Endothelial cell of umbilical vein (primary cell): ENCODE data around the gene IWS1. TPM values are rescaled to one million over a fixed set of nuclear protein-coding genes. Genes with fewer than 3 reads are reported as not detected.

Source experiments
- BruUV-seq: library from RNA; stranded (reverse); fragments of 400-500 nt; replicated peaks from 2 replicates; lab custom pipeline; 2021; lab: Mats Ljungman, UMichigan
- CTCF ChIA-PET: fragments of 300-600, 350-600 bp; sonication (Branson Sonifier 250); formaldehyde crosslinking; loops from one replicate; lab custom pipeline; 2021; ENCODE audit warnings: antibody characterized with exemption, inconsistent platforms; lab: Charles Lee
- POLR2A ChIA-PET: fragments of 300-600, 350-600 bp; sonication (Branson Sonifier 250); formaldehyde crosslinking; loops from one replicate; lab custom pipeline; 2021; ENCODE audit warnings: antibody characterized with exemption, inconsistent platforms; lab: Charles Lee
- DNase-seq: peaks from one replicate; pipeline ENCODE4 v3.0.0-alpha.2; 2011; ENCODE audit warnings: low read depth, low spot score
- FAIRE-seq: peaks from 2 replicates; lab custom pipeline; 2011; peaks lifted over from hg19 to GRCh38; lab: Jason Lieb, UNC
- H2AFZ ChIP-seq: 2 replicates; pipeline ENCODE4 v1.6.0; 2012; ENCODE audit warnings: low read depth, low read length, control low read depth, inconsistent platforms
- H3K27ac ChIP-seq: 2 replicates; pipeline ENCODE4 v1.5.1; 2011; ENCODE audit warnings: low read depth, mild to moderate bottlenecking, control low read depth, low read length, moderate library complexity; ENCODE audit not compliant: insufficient read depth
- H3K27me3 ChIP-seq, 2 experiments: 2 replicates each; pipeline versions ENCODE4 v1.6.0 to v1.6.1; 2011; ENCODE audit warnings: low read length in 2 of 2, mixed read lengths in 1 of 2; ENCODE audit not compliant: control insufficient read depth in 2 of 2, insufficient read depth in 2 of 2
- H3K36me3 ChIP-seq, 2 experiments: 2 replicates in 1 of 2; 3 replicates in 1 of 2; pipeline ENCODE4 v1.5.1; 2011; ENCODE audit warnings: low read length in 2 of 2, mild to moderate bottlenecking in 1 of 2, moderate library complexity in 1 of 2; ENCODE audit not compliant: control insufficient read depth in 2 of 2, insufficient read depth in 2 of 2; ENCODE audit errors: extremely low read depth in 1 of 2
- H3K4me1 ChIP-seq: 3 replicates; pipeline ENCODE4 v1.5.1; 2011; ENCODE audit warnings: mild to moderate bottlenecking, low read length; ENCODE audit not compliant: control insufficient read depth, insufficient read depth; ENCODE audit errors: extremely low read depth
- H3K4me2 ChIP-seq: 2 replicates; pipeline ENCODE4 v1.6.1; 2011; ENCODE audit warnings: low read length, control low read depth, mixed read lengths; ENCODE audit not compliant: insufficient read depth
- H3K4me3 ChIP-seq, 3 experiments: fragments of 200-600 bp in 1 of 3; sonication (generic), shearing (Covaris generic) in 1 of 3; replicated peaks in 1 of 3; 2 replicates each; pipeline ENCODE4 v1.5.1; 2011 to 2016; ENCODE audit warnings: control low read depth in 3 of 3, low read length in 3 of 3, mild to moderate bottlenecking in 2 of 3, inconsistent platforms in 1 of 3, low read depth in 1 of 3, moderate library complexity in 1 of 3; ENCODE audit not compliant: insufficient read depth in 1 of 3
- H3K79me2 ChIP-seq: 2 replicates; pipeline ENCODE4 v1.6.0; 2012; ENCODE audit warnings: low read length, inconsistent platforms; ENCODE audit not compliant: control insufficient read depth, insufficient read depth
- H3K9ac ChIP-seq: replicated peaks from 2 replicates; pipeline ENCODE3; 2011; ENCODE audit warnings: low read length, control low read depth; ENCODE audit not compliant: insufficient read depth; ENCODE audit errors: extremely low read depth
- H3K9me1 ChIP-seq: replicated peaks from 3 replicates; pipeline ENCODE4 v1.6.0; 2011; ENCODE audit warnings: mild to moderate bottlenecking, low read length; ENCODE audit not compliant: control insufficient read depth, insufficient read depth; ENCODE audit errors: extremely low read depth
- H3K9me3 ChIP-seq: replicated peaks from 2 replicates; pipeline ENCODE4 v1.5.1; 2012; ENCODE audit warnings: low read length, inconsistent platforms; ENCODE audit not compliant: control insufficient read depth, insufficient read depth
- H4K20me1 ChIP-seq: replicated peaks from 2 replicates; pipeline ENCODE3; 2011; ENCODE audit warnings: mild to moderate bottlenecking, low read length; ENCODE audit not compliant: control insufficient read depth, insufficient read depth; ENCODE audit errors: extremely low read depth
- CTCF ChIP-seq, 2 donors: IDR thresholded peaks; 1 replicate in 1 of 2; 2 replicates in 1 of 2; pipeline ENCODE4 v1.5.1; 2011; ENCODE audit warnings: low read length in 2 of 2, mild to moderate bottlenecking in 2 of 2, moderate library complexity in 2 of 2, control low read depth in 1 of 2, inconsistent platforms in 1 of 2, low read depth in 1 of 2; ENCODE audit not compliant: insufficient read depth in 1 of 2; ENCODE audit errors: extremely low read depth in 1 of 2
- EZH2 ChIP-seq: IDR thresholded peaks from 2 replicates; pipeline ENCODE4 v1.6.1; 2012; ENCODE audit warnings: borderline replicate concordance, low read depth, mild to moderate bottlenecking, moderate library complexity, low read length, inconsistent platforms; ENCODE audit not compliant: severe bottlenecking
- FOS ChIP-seq: IDR thresholded peaks from 2 replicates; pipeline ENCODE4 v1.6.1; 2011; ENCODE audit warnings: mild to moderate bottlenecking, low read length, moderate library complexity, borderline replicate concordance; ENCODE audit not compliant: insufficient read depth
- GATA2 ChIP-seq: IDR thresholded peaks from 2 replicates; pipeline ENCODE4 v1.7.0; 2011; ENCODE audit warnings: low read depth, mild to moderate bottlenecking, moderate library complexity, mixed read lengths, low read length; ENCODE audit not compliant: insufficient read length, insufficient read depth
- JUN ChIP-seq: IDR thresholded peaks from 2 replicates; pipeline ENCODE4 v1.6.1; 2011; ENCODE audit warnings: borderline replicate concordance, low read depth; ENCODE audit not compliant: insufficient read length, insufficient read depth
- MAX ChIP-seq: IDR thresholded peaks from 2 replicates; pipeline ENCODE4 v1.6.1; 2011; ENCODE audit not compliant: insufficient read depth, insufficient read length
- MYC ChIP-seq: IDR thresholded peaks from one replicate; pipeline ENCODE4 v1.6.1; 2011; ENCODE audit warnings: mild to moderate bottlenecking, low read depth, low read length
- POLR2A ChIP-seq: IDR thresholded peaks from 2 replicates; pipeline ENCODE4 v1.6.1; 2012; ENCODE audit warnings: low read depth, mild to moderate bottlenecking, control low read depth, low read length
- POLR2AphosphoS5 ChIP-seq: IDR thresholded peaks from 2 replicates; pipeline ENCODE4 v1.6.1; 2012; ENCODE audit warnings: low read depth, mild to moderate bottlenecking, control low read depth, low read length, moderate library complexity; ENCODE audit not compliant: insufficient read depth
- dilution Hi-C: fragments of 300-500 bp; cut with MboI; formaldehyde crosslinking; loops from one replicate; pipeline ENCODE4 v1.15.0; 2019; ENCODE audit warnings: low sequenced_read_pairs; ENCODE audit not compliant: extremely low pct_ligation_motif_present
- intact Hi-C: fragments of 100-400 bp; cut with micrococcal nuclease; formaldehyde crosslinking; loops from one replicate; pipeline ENCODE4 v1.10.0; 2022
- polyA plus RNA-seq, 4 experiments: library from polyadenylated mRNA; depleted of rRNA in 3 of 4; stranded (reverse) in 3 of 4; unstranded in 1 of 4; fragments of >200 nt; gene quantifications; 2 replicates each; pipeline versions ENCODE4 v1.2.1 to v1.2.3, GENCODE V29; 2011 to 2012; ENCODE audit warnings: missing spikeins in 1 of 4
- total RNA-seq: library from RNA; stranded (reverse); gene quantifications from 2 replicates; pipeline ENCODE4 v1.2.3, GENCODE V29; 2021

The IWS1 gene
- total and polyA plus RNA-seq, 2 donors (not counting 3 experiments of a cell fraction or from before 2014, with no cell fraction given), result 14.7 to 51.0 TPM

GRCh38 chr2:127531221-127531648 lies 4.9 kb upstream of the IWS1 start:
- H3K27me3 ChIP-seq, result peaks cover 0 to 2% of the 10 kb centered on the region in 2 experiments
- no peaks in the 10 kb centered on the region for H4K20me1 ChIP-seq
- H3K9ac ChIP-seq, result no peak overlapping the region
- intact Hi-C loops (no loop called here), dilution Hi-C loops (no loop called here)
- H3K4me3 ChIP-seq, result no peak overlapping the region
- no peaks in the 10 kb centered on the region for H3K79me2 ChIP-seq
- ChIA-PET POLR2A (no interaction called here), CTCF (no interaction called here)
- FAIRE-seq (no peak), DNase-seq (no peak)
- H3K9me1 ChIP-seq, result no peaks in the 10 kb centered on the region
- BruUV-seq, result no TSS peak
- no peak overlapping the region for H3K4me2 ChIP-seq
- no peak overlapping the region for H3K27ac ChIP-seq
- peaks cover 8% of the 10 kb centered on the region for H3K4me1 ChIP-seq
- no peak overlapping the region for H2AFZ ChIP-seq
- no peaks in the 10 kb centered on the region for H3K9me3 ChIP-seq
- no peaks in the 10 kb centered on the region for H3K36me3 ChIP-seq
- TF ChIP-seq MYC, result no peak
- no peak for TF ChIP-seq POLR2AphosphoS5
- TF ChIP-seq GATA2, result no peak
- no peak for TF ChIP-seq MAX
- TF ChIP-seq CTCF (IDR thresholded peaks at IDR 0.05; ENCODE audit: extremely low read depth in 1 of 2, insufficient read depth in 1 of 2, low read depth in 1 of 2, low read length in 2 of 2), result no peak
- TF ChIP-seq POLR2A, result no peak
- no peak for TF ChIP-seq JUN
- TF ChIP-seq FOS, result no peak
- no peak for TF ChIP-seq EZH2
